PFSK-1 (cell line): ENCODE results near the gene UGGT2.

ENCODE experiments used
- FOXP2 ChIP-seq: optimal IDR thresholded peaks from 2 replicates; pipeline ENCODE3; 2011; ENCODE audit warnings: borderline replicate concordance, control low read depth, inconsistent platforms; ENCODE audit not compliant: insufficient read depth; ENCODE audit errors: extremely low read length, extremely low read depth
- POLR2AphosphoS5 ChIP-seq: IDR thresholded peaks from 2 replicates; pipeline ENCODE4 v1.6.1; 2012; ENCODE audit warnings: low read depth, mild to moderate bottlenecking, control low read depth, low read length, moderate library complexity
- REST ChIP-seq, 2 experiments: IDR thresholded peaks; 2 replicates each; pipeline versions ENCODE4 v1.6.1 to v1.8.0; 2011 to 2012; ENCODE audit warnings: low read depth in 2 of 2, low read length in 2 of 2, control low read depth in 1 of 2, inconsistent platforms in 1 of 2, mild to moderate bottlenecking in 1 of 2, moderate library complexity in 1 of 2; ENCODE audit not compliant: insufficient read depth in 1 of 2
- SIN3A ChIP-seq: IDR thresholded peaks from 2 replicates; pipeline ENCODE4 v1.6.1; 2012; ENCODE audit warnings: mild to moderate bottlenecking, low read length, moderate library complexity, borderline replicate concordance; ENCODE audit not compliant: insufficient read depth
- TAF1 ChIP-seq: IDR thresholded peaks from 2 replicates; pipeline ENCODE4 v1.6.1; 2012; ENCODE audit warnings: low read length, control low read depth, borderline replicate concordance; ENCODE audit not compliant: insufficient read depth

UGGT2 gene

GRCh38 chr13:96011291-96011872 lies 41.8 kb downstream of the UGGT2 start:
- TF ChIP-seq POLR2AphosphoS5 (no peak), REST (IDR thresholded peaks at IDR 0.05; ENCODE audit: insufficient read depth in 1 of 2, low read depth in 2 of 2, low read length in 2 of 2) (no peak), TAF1 (no peak), SIN3A (no peak), FOXP2 (no peak)

DNA sequence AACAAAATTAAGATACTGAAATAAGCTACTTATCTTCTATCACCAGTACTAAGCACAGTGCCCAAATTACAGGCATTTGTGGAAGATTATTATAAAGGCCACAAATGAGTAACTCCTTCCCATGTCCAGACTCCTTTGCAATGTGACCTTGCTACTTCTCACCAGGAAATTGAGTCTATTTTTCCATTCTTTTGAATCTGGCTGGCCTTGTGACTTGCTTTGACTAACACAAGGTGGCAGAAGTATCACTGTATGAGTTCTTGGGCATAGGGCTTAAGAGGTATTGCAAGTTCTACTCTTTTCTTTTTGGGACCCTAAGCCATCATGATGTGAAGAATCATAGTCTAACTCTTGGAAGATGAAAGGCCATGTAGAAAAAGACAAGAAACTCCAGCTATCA lies 49.9 kb downstream of the UGGT2 start:
- TF ChIP-seq SIN3A (no peak), POLR2AphosphoS5 (no peak), REST (IDR thresholded peaks at IDR 0.05; ENCODE audit: insufficient read depth in 1 of 2, low read depth in 2 of 2, low read length in 2 of 2) (no peak), FOXP2 (no peak), TAF1 (no peak)

DNA sequence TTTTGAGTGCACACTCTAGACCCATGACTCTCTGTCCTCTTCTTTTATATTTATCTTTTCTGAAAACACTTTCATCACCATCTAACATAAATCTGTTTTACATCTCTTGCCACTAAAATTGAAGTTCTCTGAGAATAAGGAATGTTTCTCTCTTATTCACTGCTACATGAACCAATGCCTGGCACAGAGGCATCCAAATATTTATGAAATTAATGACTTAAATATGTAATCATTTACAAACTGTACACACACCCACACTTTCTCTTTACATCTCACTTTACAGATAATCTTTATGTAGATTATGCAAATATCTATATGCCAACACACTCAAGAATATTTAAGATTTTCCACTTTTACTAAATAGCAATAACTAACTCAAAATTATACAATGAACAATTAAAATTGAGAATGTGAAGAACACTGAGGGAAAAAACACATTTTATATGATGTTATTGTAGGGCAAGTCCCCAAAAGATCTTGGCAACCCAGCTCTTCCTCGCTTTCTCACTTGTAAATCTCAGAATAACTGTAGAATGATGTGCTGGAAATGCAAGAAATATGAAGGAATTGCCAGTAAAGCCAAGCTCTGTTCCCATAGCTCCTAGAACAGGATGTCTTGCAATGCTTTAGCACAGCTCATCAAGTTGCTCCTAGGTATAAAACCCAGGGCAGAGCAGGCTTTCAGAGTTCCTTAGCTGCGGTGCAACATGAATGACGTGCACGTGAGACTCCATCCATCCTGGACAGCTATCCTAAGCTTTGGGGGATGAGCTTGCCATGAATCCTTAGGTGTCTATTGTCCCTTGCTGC lies 50.7 kb downstream of the UGGT2 start:
- TF ChIP-seq POLR2AphosphoS5: no peak
- TF ChIP-seq FOXP2: no peak
- no peak for TF ChIP-seq REST (IDR thresholded peaks at IDR 0.05; ENCODE audit: insufficient read depth in 1 of 2, low read depth in 2 of 2, low read length in 2 of 2)
- no peak for TF ChIP-seq TAF1
- no peak for TF ChIP-seq SIN3A

GRCh38 chr13:96000069-96000468 lies 53.1 kb downstream of the UGGT2 start:
- TF ChIP-seq SIN3A (no peak), POLR2AphosphoS5 (no peak), REST (IDR thresholded peaks at IDR 0.05; ENCODE audit: insufficient read depth in 1 of 2, low read depth in 2 of 2, low read length in 2 of 2) (no peak), FOXP2 (no peak), TAF1 (no peak)
